ENCODE results near the gene SULT1E1. TPM values are rescaled to one million over a fixed set of nuclear protein-coding genes. Genes with fewer than 3 reads are reported as not detected.

The SULT1E1 gene
- total and polyA plus RNA-seq, 9 donors: 27.6 to 68.5 (median 35.3) TPM

- no peak overlapping the region for H3K4me3 ChIP-seq (ENCODE audit: low read length)
- no peaks in the 10 kb centered on the region for H3K4me1 ChIP-seq (ENCODE audit: control insufficient read depth, insufficient read depth, low read length)
- H3K9me3 ChIP-seq (replicated peaks; ENCODE audit: control insufficient read depth, low read depth, low read length): no peaks in the 10 kb centered on the region
- no peak overlapping the region for H3K27ac ChIP-seq (ENCODE audit: low read length)
- no peak for DNase-seq
- WGBS (ENCODE audit: insufficient coverage): no CpG with 5 or more reads among the region's 1 CpG
- H3K36me3 ChIP-seq (ENCODE audit: control insufficient read depth, insufficient read depth, low read length): no peaks in the 10 kb centered on the region
- H3K27me3 ChIP-seq (ENCODE audit: control insufficient read depth, insufficient read depth, low read length): no peaks in the 10 kb centered on the region
These were observed 41.8 kb downstream of the SULT1E1 start for GRCh38 chr4:69818060-69818639.

GRCh38 chr4:69816236-69816635 is 43.7 kb downstream of the SULT1E1 start:
- Histone ChIP-seq H3K4me3 (ENCODE audit: low read length) (no peak overlapping the region), H3K27me3 (ENCODE audit: control insufficient read depth, insufficient read depth, low read length) (no peaks in the 10 kb centered on the region), H3K4me1 (ENCODE audit: control insufficient read depth, insufficient read depth, low read length) (no peaks in the 10 kb centered on the region), H3K27ac (ENCODE audit: low read length) (no peak overlapping the region), H3K36me3 (ENCODE audit: control insufficient read depth, insufficient read depth, low read length) (no peaks in the 10 kb centered on the region), H3K9me3 (replicated peaks; ENCODE audit: control insufficient read depth, low read depth, low read length) (no peaks in the 10 kb centered on the region)
- WGBS (ENCODE audit: insufficient coverage): no CpG with 5 or more reads among the region's 3 CpGs
- DNase-seq: peak; percentile 83

DNA sequence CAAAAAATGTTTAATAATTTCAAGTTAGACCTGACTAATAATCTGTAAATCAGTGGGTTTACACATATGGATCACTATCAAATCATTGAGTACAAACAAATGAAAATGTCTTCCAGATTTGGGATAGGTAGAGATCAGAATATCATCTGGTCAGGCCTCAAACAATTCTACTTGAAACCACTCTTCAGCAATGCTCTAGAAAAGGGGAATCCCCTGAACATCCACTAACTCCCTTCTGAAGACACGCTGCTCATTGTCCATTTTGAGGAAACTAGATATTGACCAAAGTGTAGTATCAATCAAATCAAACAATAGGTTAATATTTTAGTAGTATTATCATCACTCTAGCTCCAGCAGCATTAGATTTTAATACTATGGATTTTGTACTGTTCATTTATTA is 46.3 kb downstream of the SULT1E1 start:
- WGBS (ENCODE audit: insufficient coverage): no CpG with 5 or more reads among the region's 1 CpG
- Histone ChIP-seq H3K27ac (ENCODE audit: low read length) (no peak overlapping the region), H3K9me3 (replicated peaks; ENCODE audit: control insufficient read depth, low read depth, low read length) (no peaks in the 10 kb centered on the region), H3K4me1 (ENCODE audit: control insufficient read depth, insufficient read depth, low read length) (no peaks in the 10 kb centered on the region), H3K36me3 (ENCODE audit: control insufficient read depth, insufficient read depth, low read length) (no peaks in the 10 kb centered on the region), H3K27me3 (ENCODE audit: control insufficient read depth, insufficient read depth, low read length) (no peaks in the 10 kb centered on the region), H3K4me3 (ENCODE audit: low read length) (no peak overlapping the region)
- DNase-seq: no peak

GRCh38 chr4:69811166-69811565 is 48.8 kb downstream of the SULT1E1 start:
- no peak for DNase-seq
- H3K9me3 ChIP-seq (replicated peaks; ENCODE audit: control insufficient read depth, low read depth, low read length): no peaks in the 10 kb centered on the region
- WGBS (ENCODE audit: insufficient coverage): no CpG with 5 or more reads among the region's 1 CpG

GRCh38 chr4:69800599-69800998 is 59.3 kb downstream of the SULT1E1 start:
- Histone ChIP-seq H3K27me3 (ENCODE audit: control insufficient read depth, insufficient read depth, low read length) (no peaks in the 10 kb centered on the region), H3K36me3 (ENCODE audit: control insufficient read depth, insufficient read depth, low read length) (no peaks in the 10 kb centered on the region), H3K9me3 (replicated peaks; ENCODE audit: control insufficient read depth, low read depth, low read length) (peaks cover 7% of the 10 kb centered on the region), H3K4me1 (ENCODE audit: control insufficient read depth, insufficient read depth, low read length) (no peaks in the 10 kb centered on the region), H3K4me3 (ENCODE audit: low read length) (no peak overlapping the region), H3K27ac (ENCODE audit: low read length) (no peak overlapping the region)
- WGBS (ENCODE audit: insufficient coverage): no CpG with 5 or more reads among the region's 1 CpG
- DNase-seq: peak; percentile 28

More at GRCh38 chr4:69811166-69811565, 48.8 kb downstream of the SULT1E1 start:
- Histone ChIP-seq H3K36me3 (ENCODE audit: control insufficient read depth, insufficient read depth, low read length) (no peaks in the 10 kb centered on the region), H3K4me3 (ENCODE audit: low read length) (no peak overlapping the region), H3K27ac (ENCODE audit: low read length) (no peak overlapping the region), H3K4me1 (ENCODE audit: control insufficient read depth, insufficient read depth, low read length) (no peaks in the 10 kb centered on the region), H3K27me3 (ENCODE audit: control insufficient read depth, insufficient read depth, low read length) (no peaks in the 10 kb centered on the region)

DNA sequence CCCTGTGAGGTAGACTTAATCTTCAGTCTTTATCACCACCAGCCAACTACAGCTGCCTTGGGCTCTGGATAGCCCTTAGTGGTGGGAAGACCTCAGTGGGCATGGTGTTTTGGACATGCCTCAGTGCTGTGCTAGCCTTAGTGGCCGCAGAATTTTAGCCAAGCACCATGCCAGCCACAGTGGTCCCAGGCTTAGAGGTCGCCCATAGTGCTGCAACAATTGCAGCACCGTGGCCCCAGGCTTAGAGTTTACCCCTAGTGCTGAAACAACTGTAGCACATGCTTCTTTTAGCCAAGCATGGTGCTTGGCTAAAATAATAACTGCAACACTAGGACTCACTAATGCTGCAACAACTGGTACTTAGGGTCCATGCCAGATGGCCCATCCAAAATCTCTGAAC is 60.6 kb downstream of the SULT1E1 start:
- H3K27me3 ChIP-seq (ENCODE audit: control insufficient read depth, insufficient read depth, low read length): no peaks in the 10 kb centered on the region
- no peaks in the 10 kb centered on the region for H3K4me1 ChIP-seq (ENCODE audit: control insufficient read depth, insufficient read depth, low read length)
- WGBS (ENCODE audit: insufficient coverage): 86% methylated on average over 3 of the region's 3 CpGs
- H3K27ac ChIP-seq (ENCODE audit: low read length): no peak overlapping the region
- H3K4me3 ChIP-seq (ENCODE audit: low read length): no peak overlapping the region
- DNase-seq: no peak
- no peaks in the 10 kb centered on the region for H3K36me3 ChIP-seq (ENCODE audit: control insufficient read depth, insufficient read depth, low read length)
- H3K9me3 ChIP-seq (replicated peaks; ENCODE audit: control insufficient read depth, low read depth, low read length): peaks cover 7% of the 10 kb centered on the region

GRCh38 chr4:69793732-69794131 is 66.2 kb downstream of the SULT1E1 start:
- H3K4me1 ChIP-seq (ENCODE audit: control insufficient read depth, insufficient read depth, low read length): no peaks in the 10 kb centered on the region
- no peak overlapping the region for H3K4me3 ChIP-seq (ENCODE audit: low read length)
- no peaks in the 10 kb centered on the region for H3K9me3 ChIP-seq (replicated peaks; ENCODE audit: control insufficient read depth, low read depth, low read length)
- no peaks in the 10 kb centered on the region for H3K27me3 ChIP-seq (ENCODE audit: control insufficient read depth, insufficient read depth, low read length)
- no peak for DNase-seq
- no peak overlapping the region for H3K27ac ChIP-seq (ENCODE audit: low read length)
- H3K36me3 ChIP-seq (ENCODE audit: control insufficient read depth, insufficient read depth, low read length): no peaks in the 10 kb centered on the region

Other genes starting within 250 kb of the SULT1E1 start
- gene UGT2A2, start 220.5 kb downstream of the SULT1E1 start, total RNA-seq: 0.09 TPM
- gene UGT2A2, start 220.5 kb downstream of the SULT1E1 start, polyA plus RNA-seq (ENCODE audit: insufficient read depth in 1 of 8, insufficient read length in 8 of 8, low replicate concordance in 1 of 8): not detected
- gene UGT2A1, start 206.9 kb downstream of the SULT1E1 start, total RNA-seq: 0.31 TPM
- under 1 TPM in 5 of 8 donors, not detected in 3; 0.07 to 0.28 (median 0.09) TPM for gene UGT2A1, start 206.9 kb downstream of the SULT1E1 start, polyA plus RNA-seq (ENCODE audit: insufficient read depth in 1 of 8, insufficient read length in 8 of 8, low replicate concordance in 1 of 8)
- gene SULT1B1, start 99.5 kb downstream of the SULT1E1 start, total RNA-seq: 0.53 TPM
- 1 to 10 TPM in 3 of 8 donors, under 1 TPM in 5; 0.36 to 9.3 (median 0.52) TPM for gene SULT1B1, start 99.5 kb downstream of the SULT1E1 start, polyA plus RNA-seq (ENCODE audit: insufficient read depth in 1 of 8, insufficient read length in 8 of 8, low replicate concordance in 1 of 8)
- not detected for gene CSN1S1, start 70.9 kb upstream of the SULT1E1 start, total RNA-seq
- gene CSN1S1, start 70.9 kb upstream of the SULT1E1 start, polyA plus RNA-seq (ENCODE audit: insufficient read depth in 1 of 8, insufficient read length in 8 of 8, low replicate concordance in 1 of 8): not detected
- gene CSN2, start 105.6 kb upstream of the SULT1E1 start, total RNA-seq: not detected
- gene CSN2, start 105.6 kb upstream of the SULT1E1 start, polyA plus RNA-seq (ENCODE audit: insufficient read depth in 1 of 8, insufficient read length in 8 of 8, low replicate concordance in 1 of 8): not detected
- gene STATH, start 135.8 kb upstream of the SULT1E1 start, total RNA-seq: not detected
- gene STATH, start 135.8 kb upstream of the SULT1E1 start, polyA plus RNA-seq (ENCODE audit: insufficient read depth in 1 of 8, insufficient read length in 8 of 8, low replicate concordance in 1 of 8): not detected
- not detected for gene HTN3, start 168.3 kb upstream of the SULT1E1 start, total RNA-seq
- not detected for gene HTN3, start 168.3 kb upstream of the SULT1E1 start, polyA plus RNA-seq (ENCODE audit: insufficient read depth in 1 of 8, insufficient read length in 8 of 8, low replicate concordance in 1 of 8)
- gene HTN1, start 190.3 kb upstream of the SULT1E1 start, total RNA-seq: not detected
- gene HTN1, start 190.3 kb upstream of the SULT1E1 start, polyA plus RNA-seq (ENCODE audit: insufficient read depth in 1 of 8, insufficient read length in 8 of 8, low replicate concordance in 1 of 8): under 1 TPM in 1 of 8 donors, not detected in 7; 0.16 TPM